ENCODE data around the gene KIF4B.

The KIF4B gene

DNA sequence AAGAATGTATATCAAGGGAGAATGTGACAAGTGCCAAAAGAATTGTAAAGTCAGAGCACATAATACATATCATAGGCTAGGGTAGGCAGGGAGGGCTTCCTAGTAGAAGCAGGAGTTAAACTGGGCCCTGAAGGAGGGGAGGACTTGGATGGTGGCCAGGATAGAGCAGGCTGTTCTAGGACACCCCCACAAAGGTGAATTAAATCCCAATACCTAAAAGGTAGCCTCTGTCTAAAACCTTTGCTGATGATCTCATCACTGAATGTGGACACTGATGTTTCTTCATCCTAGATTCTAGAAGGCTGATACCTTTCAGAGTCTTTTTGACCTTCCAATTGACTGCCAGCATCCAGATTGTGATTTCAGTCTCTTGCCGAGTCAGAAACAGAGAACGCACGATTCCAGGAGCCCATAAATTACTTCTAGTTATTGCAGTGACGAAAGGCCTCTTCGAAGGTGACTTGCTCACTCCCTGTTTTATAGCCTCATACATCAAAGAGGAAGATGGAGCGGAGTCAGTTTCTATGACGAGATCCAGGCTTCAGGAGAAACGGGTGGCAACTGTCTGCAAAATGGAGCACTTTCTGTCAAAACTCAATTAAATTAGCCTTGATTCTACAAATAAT, 43.2 kb downstream of the KIF4B start:
- FAIRE-seq (no peak), DNase-seq (ENCODE audit: low spot score) (no peak)

- FAIRE-seq (no peak), DNase-seq (ENCODE audit: low spot score) (no peak)
Measured at GRCh38 chr5:155057626-155058025, 44.1 kb downstream of the KIF4B start.

DNA sequence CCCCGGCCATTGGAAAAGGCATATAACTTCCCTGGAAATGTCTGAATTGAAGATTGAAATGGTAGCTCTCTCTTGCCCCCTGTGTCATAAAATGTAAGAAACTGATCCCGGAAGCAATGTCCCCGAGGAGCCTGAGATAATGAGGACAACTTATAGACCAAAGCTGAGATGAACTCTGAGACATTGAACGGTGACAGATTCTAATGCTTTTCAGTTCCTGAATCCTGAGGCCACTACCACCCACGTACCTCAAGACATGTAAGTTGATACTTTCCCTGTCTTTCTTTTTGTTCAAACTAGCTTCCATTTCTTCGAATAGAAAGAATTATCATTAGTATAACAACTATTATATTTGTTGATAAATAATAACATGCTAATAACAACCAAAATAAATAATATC, 51.0 kb downstream of the KIF4B start:
- DNase-seq (ENCODE audit: low spot score) (no peak), FAIRE-seq (no peak)

- FAIRE-seq (no peak), DNase-seq (ENCODE audit: low spot score) (no peak)
Measured at GRCh38 chr5:155066886-155067595, 53.5 kb downstream of the KIF4B start.

Measured in urothelium cell line (cell line).